Body of pancreas (tissue), 4 donors: ENCODE measurements around the gene GPC1.

ENCODE experiments used
- POLR2A ChIP-seq, 3 donors: fragments of 450-650 bp; IDR thresholded peaks; one replicate each; pipeline ENCODE4 v1.6.1; 2016; ENCODE audit warnings: antibody characterized with exemption in 3 of 3, mild to moderate bottlenecking in 2 of 3
- TF ChIP-seq, protein P1 (sequence below), 7 experiments: fragments of 450-650 bp in 4 of 7; fragments of 200-600 bp in 3 of 7; sonication (generic) in 3 of 7; IDR thresholded peaks; one replicate each; pipeline ENCODE4 v1.5.1; 2016 to 2019; ENCODE audit warnings: antibody characterized with exemption in 7 of 7

DNA sequence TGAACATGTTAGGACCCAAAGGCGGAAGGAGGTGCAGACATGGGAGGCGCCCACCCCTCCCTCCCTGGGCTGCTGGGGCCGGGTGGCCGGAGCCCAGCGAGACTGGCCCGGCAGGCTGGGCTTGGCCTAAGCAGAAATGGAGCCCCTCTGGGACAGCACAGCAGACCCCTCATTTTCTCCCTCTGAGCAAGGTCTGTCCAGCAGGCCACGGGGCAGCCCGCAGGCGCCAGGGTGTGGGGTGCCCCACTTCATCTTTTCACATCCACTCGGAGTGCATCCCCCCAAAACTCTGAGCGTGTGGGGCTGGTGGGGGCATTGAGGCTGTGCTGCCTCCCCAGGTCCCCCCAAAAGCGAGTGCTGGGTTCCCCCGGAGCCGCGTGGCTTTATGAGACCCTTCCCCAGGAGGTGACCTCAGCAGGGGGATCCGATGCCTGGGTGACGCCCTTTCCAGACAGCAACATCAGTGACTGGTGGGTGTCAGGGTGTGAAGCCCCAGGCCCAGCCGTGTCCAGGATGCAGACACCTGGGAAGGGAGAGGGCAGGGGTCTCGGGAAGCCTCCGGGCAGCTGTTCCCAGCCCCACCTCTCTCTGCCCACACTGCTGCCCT, 36.7 kb upstream of the GPC1 start:
- TF ChIP-seq, protein P1, sequence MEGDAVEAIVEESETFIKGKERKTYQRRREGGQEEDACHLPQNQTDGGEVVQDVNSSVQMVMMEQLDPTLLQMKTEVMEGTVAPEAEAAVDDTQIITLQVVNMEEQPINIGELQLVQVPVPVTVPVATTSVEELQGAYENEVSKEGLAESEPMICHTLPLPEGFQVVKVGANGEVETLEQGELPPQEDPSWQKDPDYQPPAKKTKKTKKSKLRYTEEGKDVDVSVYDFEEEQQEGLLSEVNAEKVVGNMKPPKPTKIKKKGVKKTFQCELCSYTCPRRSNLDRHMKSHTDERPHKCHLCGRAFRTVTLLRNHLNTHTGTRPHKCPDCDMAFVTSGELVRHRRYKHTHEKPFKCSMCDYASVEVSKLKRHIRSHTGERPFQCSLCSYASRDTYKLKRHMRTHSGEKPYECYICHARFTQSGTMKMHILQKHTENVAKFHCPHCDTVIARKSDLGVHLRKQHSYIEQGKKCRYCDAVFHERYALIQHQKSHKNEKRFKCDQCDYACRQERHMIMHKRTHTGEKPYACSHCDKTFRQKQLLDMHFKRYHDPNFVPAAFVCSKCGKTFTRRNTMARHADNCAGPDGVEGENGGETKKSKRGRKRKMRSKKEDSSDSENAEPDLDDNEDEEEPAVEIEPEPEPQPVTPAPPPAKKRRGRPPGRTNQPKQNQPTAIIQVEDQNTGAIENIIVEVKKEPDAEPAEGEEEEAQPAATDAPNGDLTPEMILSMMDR (IDR thresholded peaks at IDR 0.05), result no peak
- TF ChIP-seq POLR2A (IDR thresholded peaks at IDR 0.05), result no peak
